DOHH2 (cell line): ENCODE data around the gene UROD.

Experiments
- CTCF ChIP-seq: fragments of 200-600 bp; sonication (generic); IDR thresholded peaks from one replicate; pipeline ENCODE4 v1.5.1; 2014; ENCODE audit warnings: antibody characterized with exemption, mild to moderate bottlenecking, low read depth, low read length; ENCODE audit not compliant: poor library complexity, severe bottlenecking
- EZH2phosphoT487 ChIP-seq: fragments of 200-600 bp; sonication (generic); IDR thresholded peaks from 2 replicates; pipeline ENCODE4 v1.6.1; 2017; ENCODE audit warnings: borderline replicate concordance, mild to moderate bottlenecking, antibody characterized with exemption, low read length, moderate library complexity, mixed read lengths

DNA sequence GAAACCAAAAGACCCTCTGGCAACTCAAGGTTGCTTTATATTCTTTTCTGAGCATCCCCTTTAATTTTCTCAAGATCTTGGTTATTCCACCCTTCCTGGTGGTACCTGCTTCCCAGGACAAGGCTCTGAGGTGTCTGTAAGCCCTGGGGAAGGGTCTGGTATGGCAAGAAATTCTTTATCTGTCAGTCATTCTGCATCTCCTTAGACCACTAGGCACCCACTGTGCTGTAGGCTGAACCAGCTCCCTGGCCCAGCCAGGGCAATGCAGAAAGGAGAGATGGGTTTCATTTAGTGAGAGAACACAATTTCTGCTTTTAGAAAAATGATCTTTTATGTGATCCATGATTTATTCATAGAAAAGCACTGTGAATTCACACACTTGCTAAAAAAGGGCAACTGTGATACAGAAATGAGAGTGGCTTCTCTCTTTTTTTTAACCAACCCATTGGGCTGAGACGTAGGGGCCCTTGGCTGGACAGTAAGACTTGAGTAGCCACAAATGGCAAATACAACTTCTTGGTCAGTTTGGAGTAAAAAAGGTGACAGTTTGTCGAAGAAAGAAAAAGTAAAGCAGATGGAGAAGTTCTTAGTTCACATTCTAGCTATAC lies 4.1 kb downstream of the UROD start:
- TF ChIP-seq CTCF, result no peak
- no peak for TF ChIP-seq EZH2phosphoT487
